RWPE1 (cell line): ENCODE data around the gene PALS1.
A peak's percentile ranks its signal among the peaks of the same experiment; 100 is the strongest.

ENCODE experiments used
- CTCF ChIA-PET: fragments of 350-600 bp; sonication (Branson Sonifier 250); formaldehyde crosslinking; extraction: SDS; loops from one replicate; lab custom pipeline; 2021; lab: Yijun Ruan, JAX
- POLR2A ChIA-PET: fragments of 400-600 bp; formaldehyde crosslinking; extraction: SDS; loops from one replicate; lab custom pipeline; 2020; ENCODE audit warnings: antibody characterized with exemption; ENCODE audit not compliant: low non-redundant PET; lab: Yijun Ruan, JAX
- DNase-seq: peaks from one replicate; pipeline ENCODE4 v3.0.0; 2012; ENCODE audit warnings: low spot score
- H3K27ac ChIP-seq: fragments of 450-650 bp; 2 replicates; pipeline ENCODE4 v1.5.1; 2017
- CTCF ChIP-seq: fragments of 450-650 bp; conservative IDR thresholded peaks from 2 replicates; pipeline ENCODE4 v1.5.1; 2017; ENCODE audit warnings: low read depth, mild to moderate bottlenecking

Gene PALS1

GRCh38 chr14:67276131-67276530 is 34.9 kb downstream of the PALS1 start:
- TF ChIP-seq CTCF, result no peak
- no peak overlapping the region for H3K27ac ChIP-seq
- ChIA-PET CTCF (interaction anchor here (0.6 kb wide), 1 partner anchor 13 kb away, joined by 5 read pairs; no protein-coding TSS in a partner anchor), POLR2A (no interaction called here)
- DNase-seq, result no peak

DNA sequence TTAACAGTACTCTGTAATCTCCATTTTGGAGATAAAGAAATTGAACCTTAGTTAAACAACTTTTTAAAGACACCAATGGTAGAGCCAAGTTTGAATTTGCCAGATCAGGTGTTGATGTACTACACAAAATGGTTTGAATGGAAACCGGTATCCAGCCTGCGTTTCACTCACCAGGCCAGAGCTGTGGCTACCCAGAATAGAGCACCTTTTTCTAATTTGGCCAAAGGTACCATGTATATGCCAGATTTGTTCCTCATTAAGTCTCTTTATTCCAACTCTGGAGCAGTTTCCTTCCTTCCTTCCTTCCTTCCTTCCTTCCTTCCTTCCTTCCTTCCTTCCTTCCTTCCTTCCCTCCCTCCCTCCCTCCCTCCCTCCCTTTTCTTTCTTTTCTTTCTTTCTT is 39.3 kb downstream of the PALS1 start:
- no peak overlapping the region for H3K27ac ChIP-seq
- TF ChIP-seq CTCF, result no peak
- ChIA-PET POLR2A (no interaction called here), CTCF (no interaction called here)
- no peak for DNase-seq

DNA sequence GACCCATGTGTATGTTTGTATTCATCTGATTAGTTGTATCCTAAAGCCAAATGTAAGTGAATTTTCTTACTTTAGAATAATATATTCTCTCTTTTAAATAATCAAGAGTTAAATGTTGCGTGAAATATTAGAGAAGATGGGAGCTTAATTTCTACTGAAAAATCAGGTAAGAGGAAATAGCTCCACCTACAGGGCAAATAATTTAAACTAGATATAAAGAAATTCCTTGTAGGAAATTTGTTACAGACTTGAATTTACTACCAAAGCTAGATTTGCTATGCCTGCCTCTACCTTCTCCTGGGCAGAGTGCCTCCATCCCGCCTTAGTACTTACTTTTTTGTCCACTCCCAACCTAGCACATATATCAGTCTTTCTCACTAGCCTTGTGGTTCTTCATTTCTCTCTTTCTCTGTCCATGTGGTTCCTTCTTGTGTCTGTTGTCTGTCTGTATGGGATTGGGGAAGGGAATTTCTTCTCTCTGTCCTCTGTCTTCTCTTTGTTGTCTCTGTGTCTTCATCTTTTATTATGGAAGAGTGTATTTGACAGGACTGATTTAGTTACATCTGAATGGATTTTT is 44.7 kb downstream of the PALS1 start:
- TF ChIP-seq CTCF, result peak; percentile 59
- H3K27ac ChIP-seq, result no peak overlapping the region
- POLR2A ChIA-PET, result no interaction called here
- CTCF ChIA-PET, result interaction anchor here (0.6 to 1.6 kb wide), 16 partner anchors 9 to 791 kb away, joined by 3 to 14 read pairs (median 4); no protein-coding TSS in a partner anchor
- peak; percentile 34 for DNase-seq
